Activated T-cell treated with anti-CD3 and anti-CD28 coated beads for 1 hour (primary cell): ENCODE results near the gene DDX11.
"Not testable (repeated sequence)": the region's sequence is repeated elsewhere in the genome, so short reads cannot be mapped to it uniquely, and the experiment has no call there.

Experiments used
- DNase-seq: peaks from one replicate; pipeline ENCODE4 v3.0.0-alpha.2; 2020; ENCODE audit warnings: low read depth

DDX11 gene

DNA sequence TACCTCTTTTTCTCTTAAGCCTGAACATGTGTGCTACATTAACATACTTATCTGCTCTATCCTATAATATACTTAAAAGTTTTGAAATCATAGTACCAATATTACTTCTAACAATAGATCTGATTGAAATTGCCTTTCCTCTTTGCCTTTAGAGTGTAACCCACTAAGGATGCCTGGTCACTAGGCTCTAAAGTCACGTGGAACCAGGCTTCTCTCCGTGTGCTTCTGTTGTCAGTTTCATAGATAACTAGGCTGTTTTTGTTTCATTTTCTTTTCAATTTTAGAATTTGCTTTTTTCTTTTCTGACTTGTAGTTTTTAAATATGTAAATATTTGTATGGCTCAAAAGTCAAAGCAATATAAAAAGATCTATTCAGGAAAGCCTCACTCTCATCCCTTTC, 25.8 kb downstream of the DDX11 start:
- DNase-seq: not testable (repeated sequence)

DNA sequence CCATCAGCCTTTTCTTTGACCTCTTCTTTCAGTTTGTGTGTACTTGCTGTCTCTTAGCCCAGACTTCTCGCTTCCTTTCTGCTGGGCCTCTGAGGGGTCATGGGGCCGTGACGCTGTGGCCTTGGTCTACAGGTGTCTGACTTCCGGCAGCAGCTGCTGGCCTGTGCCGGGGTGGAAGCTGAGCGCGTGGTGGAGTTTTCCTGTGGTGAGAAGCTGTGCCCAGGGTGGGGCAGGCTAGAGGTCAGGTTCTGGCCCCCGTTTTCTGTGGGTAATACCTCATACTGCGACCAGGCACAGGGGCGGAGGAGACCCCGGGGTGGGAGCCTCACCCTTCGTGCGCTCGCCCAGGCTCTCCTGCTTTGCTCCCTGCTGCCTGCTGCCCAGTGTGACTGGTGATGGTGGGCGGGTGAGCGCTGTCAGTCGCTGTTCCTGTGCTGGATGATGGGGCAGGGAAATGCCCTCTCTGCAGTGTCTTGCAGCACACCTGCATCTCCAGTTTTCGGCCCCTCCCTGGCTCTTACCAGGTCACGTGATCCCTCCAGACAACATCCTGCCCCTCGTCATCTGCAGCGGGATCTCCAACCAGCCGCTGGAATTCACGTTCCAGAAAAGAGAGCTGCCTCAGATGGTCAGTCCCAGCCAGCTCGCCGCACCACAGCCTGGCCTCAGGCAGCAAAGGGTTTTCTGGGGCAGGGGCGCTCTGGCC, 27.0 kb downstream of the DDX11 start:
- not testable (repeated sequence) for DNase-seq

DNA sequence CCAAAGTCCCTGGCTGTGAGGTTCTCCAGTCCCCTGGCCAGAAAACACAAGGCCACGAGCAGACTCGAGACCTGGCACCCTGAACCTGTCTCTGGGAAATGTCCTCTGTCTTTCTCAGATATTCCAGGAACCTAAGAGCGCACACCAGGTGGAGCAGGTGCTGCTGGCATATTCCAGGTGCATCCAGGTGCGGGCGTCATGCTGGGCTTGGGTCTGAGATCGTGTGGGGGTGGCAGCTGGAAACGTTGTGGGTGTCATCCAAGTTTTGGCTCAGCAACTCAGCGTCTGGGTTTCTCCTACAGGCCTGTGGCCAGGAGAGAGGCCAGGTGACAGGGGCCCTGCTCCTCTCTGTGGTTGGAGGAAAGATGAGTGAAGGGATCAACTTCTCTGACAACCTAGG, 28.5 kb downstream of the DDX11 start:
- DNase-seq: not testable (repeated sequence)

DNA sequence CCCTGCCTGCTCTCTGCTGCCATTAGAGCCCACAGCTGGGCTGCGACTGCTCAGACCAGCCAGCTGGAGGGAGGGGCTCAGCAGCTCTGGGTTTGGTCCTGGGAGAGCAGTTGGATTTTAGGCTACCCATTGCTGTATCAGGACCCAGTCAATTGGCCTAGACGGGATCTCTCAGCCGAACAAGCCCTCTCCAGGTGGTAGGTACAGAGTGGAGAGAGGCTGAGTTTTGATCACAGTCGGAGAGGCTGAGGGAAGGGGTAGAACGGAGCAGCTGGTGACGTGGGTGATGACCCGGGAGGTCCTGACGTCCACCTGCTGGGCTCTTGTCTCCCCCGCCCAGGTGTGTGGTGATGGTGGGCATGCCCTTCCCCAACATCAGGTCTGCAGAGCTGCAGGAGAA, 28.9 kb downstream of the DDX11 start:
- not testable (repeated sequence) for DNase-seq

DNA sequence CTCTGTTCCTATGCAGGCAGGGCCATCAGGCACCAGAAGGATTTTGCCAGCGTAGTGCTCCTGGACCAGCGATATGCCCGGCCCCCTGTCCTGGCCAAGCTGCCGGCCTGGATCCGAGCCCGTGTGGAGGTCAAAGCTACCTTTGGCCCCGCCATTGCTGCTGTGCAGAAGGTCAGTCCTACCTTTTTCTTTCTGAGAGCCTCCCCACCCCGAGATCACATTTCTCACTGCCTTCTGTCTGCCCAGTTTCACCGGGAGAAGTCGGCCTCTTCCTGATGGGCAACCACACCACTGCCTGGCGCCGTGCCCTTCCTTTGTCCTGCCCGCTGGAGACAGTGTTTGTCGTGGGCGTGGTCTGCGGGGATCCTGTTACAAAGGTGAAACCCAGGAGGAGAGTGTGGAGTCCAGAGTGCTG, 29.9 kb downstream of the DDX11 start:
- DNase-seq: not testable (repeated sequence)

DNA sequence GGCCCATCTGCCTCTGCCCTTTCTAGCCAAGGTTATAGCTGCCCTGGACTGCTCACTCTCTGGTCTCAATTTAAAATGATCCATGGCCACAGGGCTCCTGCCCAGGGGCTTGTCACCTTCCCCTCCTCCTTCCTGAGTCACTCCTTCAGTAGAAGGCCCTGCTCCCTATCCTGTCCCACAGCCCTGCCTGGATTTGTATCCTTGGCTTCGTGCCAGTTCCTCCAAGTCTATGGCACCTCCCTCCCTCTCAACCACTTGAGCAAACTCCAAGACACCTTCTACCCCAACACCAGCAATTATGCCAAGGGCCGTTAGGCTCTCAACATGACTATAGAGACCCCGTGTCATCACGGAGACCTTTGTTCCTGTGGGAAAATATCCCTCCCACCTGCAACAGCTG, 30.6 kb downstream of the DDX11 start:
- DNase-seq: not testable (repeated sequence)

DNA sequence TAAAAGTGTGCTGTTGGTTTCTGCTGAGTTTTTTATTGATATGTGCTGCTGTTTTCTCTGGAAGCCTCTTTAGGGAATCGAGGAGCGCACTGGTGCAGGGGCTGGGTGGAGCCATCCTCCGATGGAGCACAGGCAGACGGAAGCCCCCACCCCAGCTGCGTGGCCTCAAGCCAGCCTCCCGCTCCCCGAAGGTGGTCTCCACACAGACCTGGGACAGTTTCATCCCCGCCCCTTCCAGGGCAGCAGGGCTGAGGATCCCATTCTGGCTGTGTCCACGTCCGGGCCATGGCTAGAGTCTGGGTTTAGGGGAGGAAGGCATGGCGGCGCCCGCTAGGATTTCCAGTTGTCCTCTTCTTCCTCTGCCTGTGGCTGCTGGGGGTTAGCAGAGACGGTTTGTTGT, 31.1 kb downstream of the DDX11 start:
- not testable (repeated sequence) for DNase-seq

DNA sequence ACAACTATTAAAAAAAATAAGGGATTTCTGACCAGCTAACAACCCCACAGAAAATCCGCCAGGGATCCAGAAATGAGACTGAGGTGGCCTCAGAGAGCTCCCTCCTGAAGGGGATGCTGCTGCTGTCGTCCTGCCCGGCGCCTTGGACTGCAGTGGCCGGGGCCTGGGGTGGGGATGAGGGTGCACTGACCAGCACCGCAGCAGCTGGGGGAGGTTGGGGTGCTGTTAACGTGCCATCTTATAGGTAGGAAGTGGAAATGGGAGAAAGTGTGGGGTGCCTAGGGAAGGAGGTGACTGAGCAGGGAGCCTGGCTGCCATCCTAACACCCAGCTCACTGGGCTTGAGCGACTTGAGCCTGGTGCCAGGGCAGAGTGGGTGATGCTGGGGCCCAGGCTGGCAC, 32.0 kb downstream of the DDX11 start:
- DNase-seq: no peak

DNA sequence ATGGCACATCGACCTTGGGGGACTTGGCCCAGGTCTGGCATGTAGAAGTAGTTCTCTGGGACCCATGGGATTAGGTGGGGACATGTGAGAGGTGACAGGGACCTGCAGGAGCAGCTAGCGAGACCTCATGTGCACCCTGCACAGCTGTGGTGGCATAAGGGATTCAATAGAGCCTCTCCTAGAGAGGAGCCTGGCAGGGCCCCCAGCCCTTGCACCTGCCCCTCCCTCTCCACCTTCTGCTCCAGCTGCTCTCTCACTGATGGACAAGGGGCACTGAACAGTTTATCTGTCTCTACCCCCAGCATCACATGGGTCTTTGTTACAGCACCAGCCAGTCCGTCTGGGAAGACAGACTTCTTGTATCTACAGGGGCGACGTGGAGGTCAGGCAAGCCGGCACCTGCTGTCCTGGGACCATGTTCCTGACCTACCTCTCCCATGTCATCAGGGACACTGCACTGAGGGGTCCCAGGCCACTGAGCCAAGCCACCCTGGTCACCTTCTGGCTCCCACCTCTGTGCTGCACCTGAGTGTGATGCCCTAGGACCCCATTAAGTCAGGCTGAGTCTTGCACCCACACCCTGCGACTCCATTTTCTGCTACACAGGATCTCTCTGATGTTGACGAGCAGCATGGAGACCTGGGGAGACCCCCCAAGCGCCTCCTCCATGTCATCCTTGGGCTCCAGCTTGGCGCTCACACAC, 32.6 kb downstream of the DDX11 start:
- no peak for DNase-seq

DNA sequence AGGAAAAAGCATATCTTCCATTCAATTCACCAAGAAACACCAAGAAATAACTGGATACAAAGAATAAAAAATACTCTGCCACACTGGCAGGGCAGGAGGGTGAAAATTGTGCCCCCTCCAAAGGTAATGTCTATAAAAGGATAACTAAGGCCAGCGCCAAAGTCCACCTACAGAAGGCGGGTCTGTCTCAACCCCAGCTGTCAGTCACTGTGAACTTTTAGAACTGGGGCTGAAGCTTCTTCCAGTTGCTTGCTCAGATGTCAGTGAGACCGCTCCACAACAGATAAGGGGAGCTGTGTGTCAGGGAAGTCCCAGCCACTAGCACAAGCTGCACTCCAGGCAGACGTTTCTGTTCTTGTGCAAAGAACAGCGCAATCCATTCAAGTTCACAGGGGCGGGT, 36.1 kb downstream of the DDX11 start:
- not testable (repeated sequence) for DNase-seq

DNA sequence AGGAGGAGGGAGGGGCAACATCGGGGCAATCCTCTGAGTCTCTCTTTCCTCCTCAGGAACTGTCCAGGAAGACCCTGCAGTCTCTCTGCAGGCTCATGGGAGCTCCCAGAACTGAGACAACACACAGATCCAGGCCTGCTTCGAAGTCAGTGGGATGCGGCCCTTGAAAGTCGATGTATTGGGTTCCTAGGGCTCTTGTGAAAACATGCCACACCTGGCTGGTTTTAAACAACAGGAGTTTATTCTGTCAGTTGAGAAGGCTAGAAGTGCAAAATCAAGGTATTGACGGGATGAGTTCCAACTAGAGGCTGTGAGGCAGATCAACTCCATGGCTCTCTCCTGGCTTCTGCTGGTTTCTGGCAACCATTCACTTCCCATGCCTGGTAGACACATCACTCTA, 36.6 kb downstream of the DDX11 start:
- DNase-seq: not testable (repeated sequence)

DNA sequence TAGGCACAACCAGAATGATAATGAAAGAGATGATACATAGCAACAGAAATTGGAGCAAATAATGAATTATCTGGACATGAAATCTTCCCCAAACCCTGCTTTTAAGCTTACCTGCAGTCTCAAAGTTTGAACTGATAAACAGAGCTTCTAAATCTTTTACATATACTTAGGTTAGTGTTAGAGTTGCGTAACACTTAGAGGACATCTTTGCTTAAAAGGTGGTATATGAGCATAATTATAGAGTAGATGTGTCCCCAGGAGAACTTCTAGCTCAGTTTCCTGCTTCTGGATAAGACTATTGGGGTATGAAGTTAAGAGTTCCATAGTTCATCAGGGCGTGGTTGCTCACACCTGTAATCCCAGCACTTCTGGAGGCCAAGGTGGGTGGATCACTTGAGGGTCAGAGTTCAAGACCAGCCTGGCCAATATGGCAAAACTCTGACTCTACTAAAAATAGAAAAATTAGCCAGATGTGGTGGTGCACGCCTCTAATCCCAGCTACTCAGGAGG, 41.5 kb downstream of the DDX11 start:
- DNase-seq: not testable (repeated sequence)

DNA sequence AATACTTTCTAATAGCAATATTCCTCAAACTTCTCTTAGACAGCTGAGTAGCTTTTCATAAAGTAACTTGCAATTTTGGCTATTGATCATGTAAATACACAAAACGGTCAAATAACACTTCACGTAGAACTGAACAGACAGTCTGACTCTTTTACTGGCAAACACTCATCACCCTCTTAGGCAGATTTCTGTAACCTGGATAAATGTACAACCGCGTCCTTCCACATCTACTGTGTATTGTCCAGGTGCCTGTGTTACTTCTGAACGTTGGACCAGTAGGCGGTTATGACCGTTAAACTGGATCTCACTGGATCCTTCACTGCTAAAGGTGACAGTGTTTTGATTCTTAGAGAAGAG, 43.2 kb downstream of the DDX11 start:
- DNase-seq: not testable (repeated sequence)

DNA sequence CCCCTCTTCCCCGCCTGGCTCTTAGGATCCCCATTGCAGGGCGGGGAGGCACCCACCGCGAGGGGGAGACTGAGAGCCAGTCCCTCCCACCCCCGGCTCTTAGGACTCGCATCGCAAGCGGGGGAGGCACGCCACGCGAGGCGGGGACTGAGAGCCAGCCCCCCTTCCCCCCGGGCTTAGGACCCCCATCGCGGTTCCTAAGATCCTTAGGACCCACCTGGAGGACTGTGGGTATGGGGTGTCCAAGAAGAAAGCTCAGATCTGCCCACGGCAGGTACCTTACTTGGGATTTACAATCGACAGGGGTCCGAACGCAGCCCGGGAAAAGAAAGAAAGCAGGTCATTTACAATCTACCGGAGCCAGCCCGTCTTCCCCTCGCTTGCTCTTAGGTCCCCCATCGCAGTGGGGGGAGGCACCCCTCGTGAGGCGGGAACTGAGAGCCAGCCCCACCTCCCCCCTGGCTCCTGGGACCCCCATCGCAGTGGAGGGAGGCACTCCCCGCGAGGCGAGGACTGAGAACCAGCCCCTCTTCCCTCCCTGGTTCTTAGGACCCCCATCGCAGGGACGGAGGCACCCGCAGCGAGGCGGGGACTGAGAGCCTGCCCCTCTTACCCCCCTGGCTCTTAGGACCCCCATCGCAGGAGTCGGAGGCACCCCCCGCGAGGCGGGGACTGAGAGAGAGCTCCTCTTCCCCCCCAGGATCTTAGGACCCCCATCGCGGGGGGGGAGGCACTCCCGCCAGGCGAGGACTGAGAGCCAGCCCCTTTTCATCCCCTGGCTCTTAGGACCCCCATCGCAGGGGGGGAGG, 43.7 kb downstream of the DDX11 start:
- peak; percentile 56 for DNase-seq

DNA sequence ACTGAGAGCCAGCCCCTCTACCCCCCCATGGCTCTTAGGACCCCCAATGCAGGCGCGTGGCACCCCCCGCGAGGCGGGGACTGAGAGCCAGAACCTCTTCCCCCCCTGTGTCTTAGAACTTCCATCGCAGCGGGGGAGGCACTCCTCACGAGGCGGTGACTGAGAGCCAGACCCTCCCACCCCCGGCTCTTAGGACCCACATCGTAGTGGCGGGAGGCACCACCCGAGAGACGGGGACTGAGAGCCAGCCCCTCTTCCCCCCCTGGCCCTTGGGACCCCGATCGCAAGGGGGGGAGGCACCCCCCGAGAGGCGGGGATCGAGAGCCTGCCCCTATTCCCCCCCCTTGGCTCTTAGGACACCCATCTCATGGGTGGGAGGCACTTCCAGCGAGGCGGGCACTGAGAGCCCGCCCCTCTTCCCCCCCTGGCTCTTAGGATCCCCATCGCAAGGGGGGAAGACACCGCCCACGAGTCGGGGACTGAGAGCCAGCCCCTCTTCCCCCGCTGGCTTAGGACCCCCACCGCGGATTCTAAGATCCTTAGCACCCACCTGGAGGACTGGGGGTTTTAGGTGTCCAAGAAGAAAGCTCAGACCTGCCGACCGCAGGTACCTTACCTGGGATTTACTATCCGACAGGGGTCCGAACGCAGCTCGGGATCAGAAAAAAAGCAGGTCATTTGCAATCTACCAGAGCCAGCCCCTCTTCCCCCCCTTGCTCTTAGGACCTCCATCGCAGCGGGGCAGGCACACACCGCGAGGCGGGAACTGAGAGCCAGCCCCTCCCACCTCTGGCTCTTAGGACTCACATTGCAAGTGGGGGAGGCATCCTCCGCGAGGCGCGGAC, 44.9 kb downstream of the DDX11 start:
- DNase-seq: no peak

DNA sequence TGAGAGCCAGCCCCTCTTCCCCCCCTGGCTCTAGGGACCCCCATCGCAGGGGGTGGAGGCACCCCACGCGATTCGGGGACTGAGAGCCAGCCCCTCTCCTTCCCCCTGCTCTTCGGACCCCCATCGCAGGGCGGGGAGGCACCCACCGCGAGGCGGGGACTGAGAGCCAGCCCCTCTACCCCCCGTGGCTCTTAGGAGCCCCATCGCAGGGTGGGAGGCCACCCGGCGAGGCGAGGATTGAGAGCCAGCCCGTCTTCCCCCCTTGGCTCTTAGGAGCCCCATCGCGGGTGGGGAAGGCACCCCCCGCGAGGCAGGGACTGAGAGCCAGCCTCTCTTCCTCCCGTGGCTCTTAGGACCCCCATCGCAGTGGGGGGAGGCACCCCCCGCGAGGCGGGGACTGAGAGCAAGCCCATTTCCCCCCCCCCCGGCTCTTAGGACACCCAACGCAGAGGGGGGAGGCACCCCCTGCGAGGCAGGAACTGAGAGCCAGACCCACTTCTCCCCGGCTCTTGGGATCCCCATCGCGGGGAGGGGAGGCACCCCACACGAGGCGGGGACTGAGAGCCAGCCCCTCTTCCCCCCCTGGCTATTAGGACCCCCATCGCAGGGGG, 45.6 kb downstream of the DDX11 start:
- DNase-seq: no peak

DNA sequence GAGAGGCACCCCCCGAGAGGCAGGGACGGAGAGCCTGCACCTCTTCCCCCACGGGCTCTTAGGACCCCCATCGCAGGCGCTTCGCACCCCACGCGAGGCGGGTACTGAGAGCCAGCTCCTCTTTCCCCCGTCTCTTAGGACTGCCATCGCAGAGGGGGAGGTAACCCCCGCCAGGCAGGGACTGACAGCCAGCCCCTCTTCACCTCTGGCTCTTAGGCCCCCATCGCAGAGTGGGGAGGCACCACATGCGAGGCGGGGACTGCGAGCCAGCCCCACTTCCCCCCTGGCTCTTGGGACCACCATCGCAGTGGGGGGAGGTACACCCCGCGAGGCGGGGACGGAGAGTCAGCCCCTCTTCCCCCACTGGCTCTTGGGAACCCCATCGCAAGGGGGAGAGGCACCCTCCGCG, 46.1 kb downstream of the DDX11 start:
- no peak for DNase-seq

DNA sequence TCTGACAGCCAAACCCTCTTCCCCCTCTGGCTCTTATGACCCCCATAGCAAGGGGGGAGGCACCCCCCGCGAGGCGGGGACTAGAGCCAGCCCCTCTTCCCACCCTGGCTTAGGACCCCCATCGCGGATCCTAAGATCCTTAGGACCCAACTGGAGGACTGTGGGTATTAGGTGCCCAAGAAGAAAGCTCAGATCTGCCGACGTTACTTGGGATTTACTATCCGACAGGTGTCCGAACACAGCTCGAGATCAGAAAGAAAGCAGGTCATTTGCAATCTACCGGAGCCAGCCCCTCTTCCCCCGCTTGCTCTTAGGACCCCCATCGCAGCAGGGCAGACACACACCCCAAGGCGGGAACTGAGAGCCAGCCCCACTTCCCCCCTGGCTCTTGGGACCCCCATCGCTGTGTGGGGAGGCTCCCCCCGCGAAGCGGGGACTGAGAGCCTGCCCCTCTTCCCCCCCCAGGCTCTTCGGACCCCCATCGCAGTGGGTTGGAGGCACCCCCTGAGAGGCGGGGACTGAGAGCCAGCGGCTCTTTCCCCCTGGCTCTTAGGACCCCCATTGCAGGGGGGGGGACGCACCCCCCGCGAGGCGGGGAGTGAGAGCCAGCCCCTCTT, 46.8 kb downstream of the DDX11 start:
- DNase-seq: no peak

DNA sequence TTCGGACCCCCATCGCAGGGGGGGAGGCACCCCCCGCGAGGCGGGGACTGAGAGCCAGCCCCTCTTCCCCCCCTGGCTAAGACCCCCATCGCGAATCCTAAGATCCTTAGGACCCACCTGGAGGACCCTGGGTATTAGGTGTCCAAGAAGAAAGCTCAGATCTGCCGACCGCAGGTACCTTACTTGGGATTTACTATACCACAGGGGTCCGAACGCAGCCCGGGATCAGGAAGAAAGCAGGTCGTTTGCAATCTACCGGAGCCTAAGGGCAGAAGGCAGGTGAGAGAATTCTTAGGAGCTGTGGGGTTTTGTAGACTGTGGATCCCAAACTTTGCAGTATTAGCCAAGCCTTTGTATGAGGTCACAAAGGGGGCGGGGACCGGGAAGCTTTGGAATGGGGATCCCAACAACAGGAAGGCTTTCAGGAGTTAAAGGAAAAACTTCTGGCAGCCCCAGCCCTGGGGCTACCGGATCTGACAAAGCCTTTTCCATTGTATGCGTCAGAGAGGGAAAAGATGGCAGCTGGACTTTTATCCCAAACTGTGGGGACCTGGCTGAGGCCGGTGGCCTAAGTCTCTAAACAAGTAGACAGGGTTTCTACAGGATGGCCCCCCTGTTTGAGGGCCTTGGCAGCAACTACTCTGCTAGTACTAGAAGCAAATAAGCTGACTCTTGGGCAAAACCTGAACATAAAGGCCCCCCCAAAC, 47.5 kb downstream of the DDX11 start:
- DNase-seq: not testable (repeated sequence)

DNA sequence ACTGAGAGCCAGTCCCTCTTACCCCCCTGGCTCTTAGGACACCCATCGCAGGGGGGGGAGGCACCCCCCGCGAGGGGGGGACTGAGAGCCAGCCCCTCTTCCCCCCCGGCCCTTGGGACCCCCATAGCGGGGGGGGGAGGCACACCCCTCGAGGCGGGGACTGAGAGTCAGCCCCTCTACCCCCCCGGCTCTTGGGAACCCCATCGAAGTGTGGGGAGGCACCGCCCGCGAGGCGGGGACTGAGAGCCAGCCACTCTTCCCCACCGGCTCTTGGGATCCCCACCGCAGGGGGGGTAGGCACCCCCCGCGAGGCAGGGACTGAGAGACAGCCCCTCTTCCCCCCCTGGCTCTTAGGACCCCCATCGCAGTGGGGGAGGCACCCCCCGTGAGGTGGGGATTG, 48.8 kb downstream of the DDX11 start:
- DNase-seq: no peak
